Transverse colon (tissue), 4 donors: ENCODE measurements around the gene NPHP3. TPM values are rescaled to one million over a fixed set of nuclear protein-coding genes. Genes with fewer than 3 reads are reported as not detected.

Source experiments
- DNase-seq: peaks from one replicate; pipeline ENCODE4 v3.0.0-alpha.2; 2019
- H3K27ac ChIP-seq, 4 donors: fragments of 200-600 bp; sonication (generic); 2 replicates each; pipeline ENCODE4 v1.5.1; 2016 to 2018; ENCODE audit warnings: inconsistent platforms in 4 of 4
- H3K27me3 ChIP-seq: fragments of 200-600 bp; sonication (generic); 2 replicates; pipeline ENCODE4 v1.5.1; 2017; ENCODE audit warnings: inconsistent platforms
- H3K36me3 ChIP-seq, 4 donors: fragments of 200-600 bp; sonication (generic); 2 replicates each; pipeline ENCODE4 v1.5.1; 2017 to 2019; ENCODE audit warnings: inconsistent platforms in 4 of 4
- H3K4me1 ChIP-seq, 4 donors: fragments of 200-600 bp; sonication (generic); 2 replicates each; pipeline ENCODE4 v1.5.1; 2017 to 2020; ENCODE audit warnings: inconsistent platforms in 4 of 4
- H3K4me3 ChIP-seq, 4 donors: fragments of 200-600 bp; sonication (generic); 1 replicate in 1 of 4; 2 replicates in 3 of 4; pipeline versions ENCODE4 v1.5.1 to v1.6.1; 2017 to 2019; ENCODE audit warnings: inconsistent platforms in 4 of 4
- H3K9me3 ChIP-seq, 2 donors: fragments of 200-600 bp; sonication (generic); 2 replicates each; pipeline ENCODE4 v1.5.1; 2017 to 2019; ENCODE audit warnings: inconsistent platforms in 2 of 2
- EP300 ChIP-seq: sonication (generic); formaldehyde crosslinking; IDR thresholded peaks from one replicate; pipeline ENCODE4 v1.6.1; 2017; ENCODE audit warnings: antibody characterized with exemption, low read depth
- POLR2A ChIP-seq: fragments of 450-650 bp; IDR thresholded peaks from one replicate; pipeline ENCODE4 v1.6.1; 2016; ENCODE audit warnings: antibody characterized with exemption, mild to moderate bottlenecking, moderate library complexity
- POLR2AphosphoS5 ChIP-seq, 3 donors: sonication (generic); formaldehyde crosslinking; IDR thresholded peaks; one replicate each; pipeline ENCODE4 v1.6.1; 2016; ENCODE audit warnings: antibody characterized with exemption in 3 of 3
- WGBS, 2 donors: methylation state at CpG; one replicate each; pipeline ENCODE4 v1.1.5; 2018; ENCODE audit warnings: low coverage in 1 of 2; 5-methylcytosine and 5-hydroxymethylcytosine counted together
- in situ Hi-C, 4 donors: fragments of 200-750 bp; cut with MboI; loops; one replicate each; pipeline versions ENCODE4 v1.15.0 to v1.15.1; 2017; ENCODE audit warnings: low sequenced_read_pairs in 3 of 4, low pct_ligation_motif_present in 1 of 4, low pct_unique_long_range_greater_than_20kb in 1 of 4
- intact Hi-C: fragments of 100-400 bp; cut with DNase I; formaldehyde crosslinking; loops from one replicate; pipeline ENCODE4 v1.15.1; 2023; ENCODE audit warnings: low total_unique reads
- total RNA-seq, 4 donors: library from RNA; depleted of rRNA; stranded (reverse); fragments of >200 nt; gene quantifications; one replicate each; pipeline ENCODE4 v1.1.0, GENCODE V29; 2016
- TF ChIP-seq, protein P1 (sequence below), 5 experiments: fragments of 200-600 bp in 3 of 5; fragments of 450-650 bp in 2 of 5; sonication (generic) in 3 of 5; IDR thresholded peaks; 1 replicate in 2 of 5; 2 replicates in 3 of 5; pipeline ENCODE4 v1.5.1; 2016 to 2017; ENCODE audit warnings: antibody characterized with exemption in 5 of 5, inconsistent platforms in 3 of 5, mild to moderate bottlenecking in 2 of 5, moderate library complexity in 1 of 5

NPHP3 gene
- total RNA-seq, 4 donors from 2014 or later, result 40.1 to 83.0 (median 64.7) TPM

DNA sequence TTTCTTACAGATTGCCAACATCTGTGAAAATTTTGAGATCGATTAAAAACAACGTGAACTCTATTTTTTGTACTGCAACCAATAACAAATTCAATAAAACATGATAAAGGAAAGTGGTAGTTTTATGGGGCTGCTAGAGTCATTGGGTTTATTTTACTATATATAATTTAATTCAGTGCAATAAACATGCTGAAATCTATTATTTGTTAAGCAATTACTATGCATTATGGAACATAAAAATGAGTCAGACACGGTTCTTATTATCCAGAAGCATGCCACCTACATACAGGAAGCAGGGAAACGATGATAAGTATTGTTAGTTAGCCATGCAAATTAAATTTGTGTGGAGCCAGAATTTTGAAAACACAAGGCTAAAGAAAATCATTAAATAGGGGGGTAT, 27.2 kb downstream of the NPHP3 start:
- H3K4me1 ChIP-seq, result peaks cover 0 to 15% (median 0%) of the 10 kb centered on the region in 4 donors
- H3K27ac ChIP-seq, result no peak overlapping the region
- intact Hi-C loops (no loop called here), in situ Hi-C loops (loop anchor here in 1 of 4 donors (25.0 kb wide), 1 partner anchor 892 kb away; no protein-coding TSS in a partner anchor)
- TF ChIP-seq POLR2A (no peak), EP300 (no peak), POLR2AphosphoS5 (IDR thresholded peaks at IDR 0.05) (no peak)
- TF ChIP-seq, protein P1, sequence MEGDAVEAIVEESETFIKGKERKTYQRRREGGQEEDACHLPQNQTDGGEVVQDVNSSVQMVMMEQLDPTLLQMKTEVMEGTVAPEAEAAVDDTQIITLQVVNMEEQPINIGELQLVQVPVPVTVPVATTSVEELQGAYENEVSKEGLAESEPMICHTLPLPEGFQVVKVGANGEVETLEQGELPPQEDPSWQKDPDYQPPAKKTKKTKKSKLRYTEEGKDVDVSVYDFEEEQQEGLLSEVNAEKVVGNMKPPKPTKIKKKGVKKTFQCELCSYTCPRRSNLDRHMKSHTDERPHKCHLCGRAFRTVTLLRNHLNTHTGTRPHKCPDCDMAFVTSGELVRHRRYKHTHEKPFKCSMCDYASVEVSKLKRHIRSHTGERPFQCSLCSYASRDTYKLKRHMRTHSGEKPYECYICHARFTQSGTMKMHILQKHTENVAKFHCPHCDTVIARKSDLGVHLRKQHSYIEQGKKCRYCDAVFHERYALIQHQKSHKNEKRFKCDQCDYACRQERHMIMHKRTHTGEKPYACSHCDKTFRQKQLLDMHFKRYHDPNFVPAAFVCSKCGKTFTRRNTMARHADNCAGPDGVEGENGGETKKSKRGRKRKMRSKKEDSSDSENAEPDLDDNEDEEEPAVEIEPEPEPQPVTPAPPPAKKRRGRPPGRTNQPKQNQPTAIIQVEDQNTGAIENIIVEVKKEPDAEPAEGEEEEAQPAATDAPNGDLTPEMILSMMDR (IDR thresholded peaks at IDR 0.05), result no peak
- H3K27me3 ChIP-seq, result no peaks in the 10 kb centered on the region
- H3K9me3 ChIP-seq, result no peaks in the 10 kb centered on the region
- DNase-seq, result no peak
- peaks cover 0 to 90% (median 34%) of the 10 kb centered on the region in 4 donors for H3K36me3 ChIP-seq
- WGBS, 2 donors, result 58 to 65% methylated on average over 4 of the region's 4 CpGs
- H3K4me3 ChIP-seq, result no peak overlapping the region

DNA sequence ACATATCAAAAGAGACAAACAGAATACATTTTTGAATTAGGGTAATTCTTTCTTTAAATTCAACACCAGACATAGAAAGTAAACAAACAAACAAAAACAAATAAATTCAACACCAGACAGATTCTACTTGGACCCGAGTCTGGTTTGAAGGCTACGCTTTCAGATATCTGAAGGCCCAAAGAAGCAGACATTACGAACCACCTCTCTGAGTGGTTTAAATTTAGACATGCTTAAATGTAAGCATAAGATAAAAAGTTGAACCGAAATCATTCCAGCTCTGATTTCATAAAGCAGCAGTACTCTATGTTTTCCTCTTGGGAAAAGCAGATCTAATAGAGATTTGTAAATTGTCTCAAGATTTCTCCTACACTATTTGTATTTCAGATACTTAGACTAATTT, 32.2 kb downstream of the NPHP3 start:
- Histone ChIP-seq H3K36me3 (peaks cover 0 to 93% (median 37%) of the 10 kb centered on the region in 4 donors), H3K27ac (no peak overlapping the region), H3K9me3 (no peaks in the 10 kb centered on the region), H3K27me3 (no peaks in the 10 kb centered on the region), H3K4me3 (no peak overlapping the region), H3K4me1 (peaks cover 0 to 4% (median 0%) of the 10 kb centered on the region in 4 donors)
- TF ChIP-seq, protein P1 (IDR thresholded peaks at IDR 0.05), result no peak
- no peak for TF ChIP-seq POLR2A
- no peak for TF ChIP-seq EP300
- TF ChIP-seq POLR2AphosphoS5 (IDR thresholded peaks at IDR 0.05), result no peak
- intact Hi-C loops (no loop called here), in situ Hi-C loops (loop anchor here in 1 of 4 donors (25.0 kb wide), 1 partner anchor 897 kb away; no protein-coding TSS in a partner anchor)
- WGBS, 2 donors, result 86 to 90% methylated on average over 4 of the region's 4 CpGs
- no peak for DNase-seq

DNA sequence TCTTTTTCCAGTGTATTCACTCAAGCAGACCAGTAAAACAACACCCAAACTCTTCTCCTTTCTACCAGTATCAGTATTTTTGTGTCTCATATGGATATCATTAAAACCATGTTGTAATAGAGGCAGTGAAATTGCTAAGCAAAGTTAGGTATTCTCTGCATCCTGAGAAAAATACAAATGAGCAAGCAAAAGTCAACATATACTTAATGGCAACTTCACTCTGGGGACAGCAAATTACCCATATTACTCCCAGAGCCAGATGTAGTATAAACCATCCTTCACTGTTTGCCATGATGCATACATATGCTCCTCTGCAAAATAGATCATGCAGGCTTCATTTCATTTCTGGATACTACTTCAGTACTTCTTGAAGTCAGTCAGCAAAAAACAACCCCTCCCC, 40.0 kb downstream of the NPHP3 start:
- no peak for TF ChIP-seq EP300
- TF ChIP-seq, protein P1 (IDR thresholded peaks at IDR 0.05), result no peak
- TF ChIP-seq POLR2AphosphoS5 (IDR thresholded peaks at IDR 0.05), result no peak
- TF ChIP-seq POLR2A, result no peak
- peaks cover 0 to 68% (median 29%) of the 10 kb centered on the region in 4 donors for H3K36me3 ChIP-seq
- no peaks in the 10 kb centered on the region for H3K9me3 ChIP-seq
- no peak for DNase-seq
- in situ Hi-C loops, result loop anchor here in 1 of 4 donors (25.0 kb wide), 1 partner anchor 905 kb away; no protein-coding TSS in a partner anchor
- no peak overlapping the region for H3K27ac ChIP-seq
- no peak overlapping the region for H3K4me3 ChIP-seq
- H3K4me1 ChIP-seq, result no peaks in the 10 kb centered on the region
- intact Hi-C loops, result no loop called here
- H3K27me3 ChIP-seq, result no peaks in the 10 kb centered on the region

DNA sequence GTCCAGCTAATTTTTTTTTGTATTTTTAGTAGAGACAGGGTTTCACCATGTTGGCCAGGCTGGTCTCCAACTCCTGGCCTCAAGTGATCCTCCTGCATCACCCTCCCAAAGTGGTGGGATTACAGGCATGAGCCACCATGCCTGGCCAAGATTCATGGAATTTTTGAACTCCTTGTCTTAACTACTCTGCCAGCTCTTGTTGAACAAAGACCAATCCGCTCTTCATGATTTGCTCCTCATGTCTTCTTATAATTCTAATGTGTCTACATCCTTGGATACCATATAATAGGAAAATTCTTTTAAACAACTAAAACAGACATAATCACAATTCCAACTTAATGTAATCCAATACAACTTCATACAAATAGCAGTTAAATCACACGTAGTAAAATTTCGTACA, 40.8 kb downstream of the NPHP3 start:
- DNase-seq, result no peak
- in situ Hi-C loops, result loop anchor here in 1 of 4 donors (25.0 kb wide), 1 partner anchor 906 kb away; no protein-coding TSS in a partner anchor
- WGBS, 2 donors, result 93 to 95% methylated on average over 2 to 3 of the region's 3 CpGs
- Histone ChIP-seq H3K4me1 (no peaks in the 10 kb centered on the region), H3K4me3 (no peak overlapping the region), H3K9me3 (no peaks in the 10 kb centered on the region), H3K36me3 (peaks cover 0 to 61% (median 28%) of the 10 kb centered on the region in 4 donors), H3K27me3 (no peaks in the 10 kb centered on the region), H3K27ac (no peak overlapping the region)
- TF ChIP-seq POLR2AphosphoS5 (IDR thresholded peaks at IDR 0.05), result no peak
- TF ChIP-seq, protein P1 (IDR thresholded peaks at IDR 0.05), result no peak
- no peak for TF ChIP-seq POLR2A
- no peak for TF ChIP-seq EP300
- intact Hi-C loops, result no loop called here
